Stomach (tissue), 9 donors: ENCODE measurements around the gene ZNF140. TPM values are rescaled to one million over a fixed set of nuclear protein-coding genes. Genes with fewer than 3 reads are reported as not detected.

ENCODE experiments used
- DNase-seq, 2 donors: peaks; one replicate each; pipeline versions ENCODE4 v3.0.0 to v3.0.0-alpha.2; 2013 to 2019
- H3K27ac ChIP-seq, 5 donors: fragments of 200-600 bp in 4 of 5; sonication (generic) in 4 of 5; one replicate each; pipeline ENCODE4 v1.5.1; 2013 to 2019; ENCODE audit warnings: mild to moderate bottlenecking in 1 of 5, moderate library complexity in 1 of 5
- H3K27me3 ChIP-seq, 3 donors: fragments of 200-600 bp; sonication (generic); one replicate each; pipeline ENCODE4 v1.5.1; 2017 to 2019; ENCODE audit warnings: mixed run types in 1 of 3
- H3K36me3 ChIP-seq, 4 donors: fragments of 200-600 bp; sonication (generic); 1 replicate in 3 of 4; 2 replicates in 1 of 4; pipeline ENCODE4 v1.5.1; 2016 to 2019
- H3K4me1 ChIP-seq, 4 donors: fragments of 200-600 bp; sonication (generic); one replicate each; pipeline ENCODE4 v1.5.1; 2016 to 2019
- H3K4me3 ChIP-seq, 4 donors: fragments of 200-600 bp; sonication (generic) in 3 of 4; one replicate each; pipeline ENCODE4 v1.5.1; 2016 to 2019; ENCODE audit warnings: mild to moderate bottlenecking in 1 of 4
- H3K9me3 ChIP-seq, 4 donors: fragments of 200-600 bp; sonication (generic); one replicate each; pipeline ENCODE4 v1.5.1; 2016 to 2019
- EP300 ChIP-seq: sonication (generic); formaldehyde crosslinking; IDR thresholded peaks from one replicate; pipeline ENCODE4 v1.6.1; 2017; ENCODE audit warnings: antibody characterized with exemption
- POLR2A ChIP-seq, 4 donors: fragments of 450-650 bp; IDR thresholded peaks; one replicate each; pipeline ENCODE4 v1.6.1; 2016; ENCODE audit warnings: antibody characterized with exemption in 4 of 4, control low read depth in 2 of 4, mild to moderate bottlenecking in 1 of 4, moderate library complexity in 1 of 4
- POLR2AphosphoS5 ChIP-seq, 3 donors: sonication (generic); formaldehyde crosslinking; IDR thresholded peaks; one replicate each; pipeline ENCODE4 v1.6.1; 2016; ENCODE audit warnings: antibody characterized with exemption in 3 of 3
- WGBS, 5 donors: extraction: QIAGEN DNeasy Blood & Tissue Kit in 3 of 5; methylation state at CpG; one replicate each; pipeline versions ENCODE4 v1.1.5 to v1.1.7; 2013 to 2018; 5-methylcytosine and 5-hydroxymethylcytosine counted together
- intact Hi-C: fragments of 100-400 bp; cut with DNase I; formaldehyde crosslinking; loops from one replicate; pipeline ENCODE4 v1.15.1; 2023; ENCODE audit warnings: low total_unique reads
- polyA plus RNA-seq, 3 donors: library from polyadenylated mRNA; stranded (reverse); fragments of 200-250 nt; gene quantifications; one replicate each; pipeline ENCODE4 v1.2.3, GENCODE V29; 2013
- total RNA-seq, 5 donors: library from RNA; depleted of rRNA; stranded (reverse); fragments of >200 nt; gene quantifications; one replicate each; pipeline versions ENCODE4 v1.1.0 to v1.2.3, GENCODE V29; 2014 to 2016
- TF ChIP-seq, protein P1 (sequence below), 7 experiments: fragments of 450-650 bp in 4 of 7; fragments of 200-600 bp in 3 of 7; sonication (generic) in 3 of 7; IDR thresholded peaks; one replicate each; pipeline ENCODE4 v1.5.1; 2016 to 2019; ENCODE audit warnings: antibody characterized with exemption in 7 of 7, control low read depth in 2 of 7, mild to moderate bottlenecking in 1 of 7
- donor health status: healthy with polysubstance abuse.
- donor health status: Bipolar disorder and iron deficiency.
- donor health status: healthy.

ZNF140 gene
- total and polyA plus RNA-seq, 8 donors = 2.3 to 43.3 (median 15.1) TPM

DNA sequence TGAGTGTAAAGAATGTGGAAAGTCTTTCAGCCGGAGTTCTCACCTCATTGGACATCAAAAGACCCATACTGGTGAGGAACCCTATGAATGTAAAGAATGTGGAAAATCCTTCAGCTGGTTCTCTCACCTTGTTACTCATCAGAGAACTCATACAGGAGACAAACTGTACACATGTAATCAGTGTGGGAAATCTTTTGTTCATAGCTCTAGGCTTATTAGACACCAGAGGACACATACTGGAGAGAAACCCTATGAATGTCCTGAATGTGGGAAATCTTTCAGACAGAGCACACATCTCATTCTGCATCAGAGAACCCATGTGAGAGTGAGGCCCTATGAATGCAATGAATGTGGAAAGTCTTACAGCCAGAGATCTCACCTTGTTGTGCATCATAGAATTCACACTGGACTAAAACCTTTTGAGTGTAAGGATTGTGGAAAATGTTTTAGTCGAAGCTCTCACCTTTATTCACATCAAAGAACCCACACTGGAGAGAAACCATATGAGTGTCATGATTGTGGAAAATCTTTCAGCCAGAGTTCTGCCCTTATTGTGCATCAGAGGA lies 75.5 kb downstream of the ZNF140 start:
- H3K36me3 ChIP-seq = peaks cover 59 to 84% (median 75%) of the 10 kb centered on the region in 4 donors
- no peaks in the 10 kb centered on the region for H3K27me3 ChIP-seq
- intact Hi-C loops = no loop called here
- DNase-seq = no peak
- peaks cover 81 to 100% (median 99%) of the 10 kb centered on the region in 4 donors for H3K9me3 ChIP-seq
- TF ChIP-seq POLR2AphosphoS5 (IDR thresholded peaks at IDR 0.05) (no peak), POLR2A (IDR thresholded peaks at IDR 0.05) (no peak), EP300 (no peak)
- TF ChIP-seq, protein P1, sequence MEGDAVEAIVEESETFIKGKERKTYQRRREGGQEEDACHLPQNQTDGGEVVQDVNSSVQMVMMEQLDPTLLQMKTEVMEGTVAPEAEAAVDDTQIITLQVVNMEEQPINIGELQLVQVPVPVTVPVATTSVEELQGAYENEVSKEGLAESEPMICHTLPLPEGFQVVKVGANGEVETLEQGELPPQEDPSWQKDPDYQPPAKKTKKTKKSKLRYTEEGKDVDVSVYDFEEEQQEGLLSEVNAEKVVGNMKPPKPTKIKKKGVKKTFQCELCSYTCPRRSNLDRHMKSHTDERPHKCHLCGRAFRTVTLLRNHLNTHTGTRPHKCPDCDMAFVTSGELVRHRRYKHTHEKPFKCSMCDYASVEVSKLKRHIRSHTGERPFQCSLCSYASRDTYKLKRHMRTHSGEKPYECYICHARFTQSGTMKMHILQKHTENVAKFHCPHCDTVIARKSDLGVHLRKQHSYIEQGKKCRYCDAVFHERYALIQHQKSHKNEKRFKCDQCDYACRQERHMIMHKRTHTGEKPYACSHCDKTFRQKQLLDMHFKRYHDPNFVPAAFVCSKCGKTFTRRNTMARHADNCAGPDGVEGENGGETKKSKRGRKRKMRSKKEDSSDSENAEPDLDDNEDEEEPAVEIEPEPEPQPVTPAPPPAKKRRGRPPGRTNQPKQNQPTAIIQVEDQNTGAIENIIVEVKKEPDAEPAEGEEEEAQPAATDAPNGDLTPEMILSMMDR (IDR thresholded peaks at IDR 0.05) = no peak
- 95 to 100% (median 97%) methylated on average over 2 of the region's 2 CpGs for WGBS, 5 donors
- no peak overlapping the region for H3K27ac ChIP-seq
- H3K4me1 ChIP-seq = no peaks in the 10 kb centered on the region
- H3K4me3 ChIP-seq = no peak overlapping the region

Other genes starting within 250 kb of the ZNF140 start
- gene CHFR, start 193.3 kb upstream of the ZNF140 start, total RNA-seq = 100 to 1,000 TPM in 1 of 5 donors, 10 to 100 TPM in 4; 48.7 to 107 (median 73.3) TPM
- 10 to 100 TPM; 14.7 to 20.8 (median 15.4) TPM for gene CHFR, start 193.3 kb upstream of the ZNF140 start, polyA plus RNA-seq
- gene ZNF605, start 124.6 kb upstream of the ZNF140 start, total RNA-seq = 10 to 100 TPM in 2 of 5 donors, 1 to 10 TPM in 2, under 1 TPM in 1; 0.58 to 16.9 (median 8.2) TPM
- gene ZNF605, start 124.6 kb upstream of the ZNF140 start, polyA plus RNA-seq = 1 to 10 TPM in 2 of 3 donors, under 1 TPM in 1; 0.92 to 2.5 (median 2.2) TPM
- 10 to 100 TPM in 1 of 5 donors, 1 to 10 TPM in 4; 1.8 to 30.3 (median 4.5) TPM for gene ZNF26, start 94.6 kb upstream of the ZNF140 start, total RNA-seq
- gene ZNF26, start 94.6 kb upstream of the ZNF140 start, polyA plus RNA-seq = 1 to 10 TPM; 1.2 to 3.0 (median 2.1) TPM
- 10 to 100 TPM; 10.5 to 53.3 (median 20.1) TPM for gene ZNF84, start 43.4 kb upstream of the ZNF140 start, total RNA-seq
- 1 to 10 TPM; 3.5 to 7.8 (median 7.5) TPM for gene ZNF84, start 43.4 kb upstream of the ZNF140 start, polyA plus RNA-seq
- 1 to 10 TPM; 1.4 to 6.4 (median 2.7) TPM for gene ZNF891, start 49.4 kb downstream of the ZNF140 start, total RNA-seq
- under 1 TPM; 0.15 to 0.38 (median 0.25) TPM for gene ZNF891, start 49.4 kb downstream of the ZNF140 start, polyA plus RNA-seq
- gene ZNF10, start 49.7 kb downstream of the ZNF140 start, total RNA-seq = 10 to 100 TPM in 2 of 5 donors, 1 to 10 TPM in 2, not detected in 1; 4.6 to 20.7 (median 13.1) TPM
- gene ZNF10, start 49.7 kb downstream of the ZNF140 start, polyA plus RNA-seq = 1 to 10 TPM; 2.4 to 5.8 (median 4.9) TPM
- gene ZNF268, start 100.6 kb downstream of the ZNF140 start, total RNA-seq = 10 to 100 TPM in 3 of 5 donors, 1 to 10 TPM in 1, under 1 TPM in 1; under 0.01 to 39.7 (median 12.1) TPM
- gene ZNF268, start 100.6 kb downstream of the ZNF140 start, polyA plus RNA-seq = 1 to 10 TPM; 2.7 to 5.3 (median 3.1) TPM
- gene ANHX, start 155.0 kb downstream of the ZNF140 start, total RNA-seq = not detected
- not detected for gene ANHX, start 155.0 kb downstream of the ZNF140 start, polyA plus RNA-seq